CD8-positive, alpha-beta memory T cell (primary cell): ENCODE results near the gene NOD2. TPM values are rescaled to one million over a fixed set of nuclear protein-coding genes. Genes with fewer than 3 reads are reported as not detected.

Experiments used
- CTCF ChIA-PET: fragments of 350-600 bp; sonication (Branson Sonifier 250); formaldehyde crosslinking; loops from one replicate; lab custom pipeline; 2021; ENCODE audit warnings: antibody characterized with exemption; lab: Charles Lee
- POLR2A ChIA-PET: fragments of 350-600 bp; sonication (Branson Sonifier 250); formaldehyde crosslinking; loops from one replicate; lab custom pipeline; 2021; ENCODE audit warnings: antibody characterized with exemption; lab: Charles Lee
- DNase-seq, 5 donors: peaks; one replicate each; pipeline versions ENCODE4 v3.0.0 to v3.0.0-alpha.2; 2020 to 2022; ENCODE audit warnings: mixed read lengths in 1 of 5
- H3K27ac ChIP-seq: one replicate; pipeline ENCODE4 v1.7.0; 2013; ENCODE audit warnings: low read depth, mild to moderate bottlenecking, low read length, moderate library complexity
- H3K27me3 ChIP-seq: 2 replicates; pipeline ENCODE4 v1.7.0; 2013; ENCODE audit warnings: low read length, mild to moderate bottlenecking; ENCODE audit not compliant: insufficient read depth, poor library complexity, severe bottlenecking
- H3K36me3 ChIP-seq: 2 replicates; pipeline ENCODE4 v1.7.0; 2013; ENCODE audit warnings: mild to moderate bottlenecking, low read length, moderate library complexity; ENCODE audit not compliant: insufficient read depth
- H3K4me1 ChIP-seq: 2 replicates; pipeline ENCODE4 v1.7.0; 2013; ENCODE audit warnings: mild to moderate bottlenecking, low read length, moderate library complexity; ENCODE audit not compliant: insufficient read depth
- H3K4me3 ChIP-seq: 2 replicates; pipeline ENCODE4 v1.7.0; 2013; ENCODE audit warnings: mild to moderate bottlenecking, low read length
- H3K9me3 ChIP-seq: 2 replicates; pipeline ENCODE4 v1.7.0; 2013; ENCODE audit warnings: mild to moderate bottlenecking, low read length
- H3K27ac Mint-ChIP-seq, 8 donors: one replicate each; pipeline ENCODE4 v1.8.0; 2020 to 2021; ENCODE audit warnings: mixed read lengths in 8 of 8, mild to moderate bottlenecking in 6 of 8, inconsistent platforms in 3 of 8, moderate library complexity in 3 of 8
- H3K27me3 Mint-ChIP-seq, 2 donors: one replicate each; pipeline ENCODE4 v1.8.0; 2020 to 2021; ENCODE audit warnings: mixed read lengths in 2 of 2, mild to moderate bottlenecking in 1 of 2, moderate library complexity in 1 of 2
- H3K36me3 Mint-ChIP-seq, 3 donors: one replicate each; pipeline ENCODE4 v1.8.0; 2020 to 2021; ENCODE audit warnings: mixed read lengths in 3 of 3, inconsistent platforms in 1 of 3, mild to moderate bottlenecking in 1 of 3
- H3K4me1 Mint-ChIP-seq, 3 donors: one replicate each; pipeline ENCODE4 v1.8.0; 2020 to 2021; ENCODE audit warnings: mixed read lengths in 3 of 3, inconsistent platforms in 1 of 3, mild to moderate bottlenecking in 1 of 3
- H3K4me3 Mint-ChIP-seq, 7 donors: one replicate each; pipeline ENCODE4 v1.8.0; 2020 to 2021; ENCODE audit warnings: mixed read lengths in 7 of 7, mild to moderate bottlenecking in 6 of 7, moderate library complexity in 4 of 7, inconsistent platforms in 2 of 7
- H3K9me3 Mint-ChIP-seq, 5 donors: one replicate each; pipeline ENCODE4 v1.8.0; 2020 to 2022; ENCODE audit warnings: mixed read lengths in 5 of 5, mild to moderate bottlenecking in 3 of 5, moderate library complexity in 2 of 5, inconsistent platforms in 1 of 5
- polyA plus RNA-seq: library from polyadenylated mRNA; unstranded; fragments of 300-500 nt; fragmentation: Illumina TruSeq; gene quantifications from one replicate; pipeline ENCODE4 v1.2.3, GENCODE V29; 2021
- total RNA-seq, 2 experiments: library from RNA; stranded (reverse); gene quantifications; one replicate each; pipeline ENCODE4 v1.2.3, GENCODE V29; 2021

NOD2 gene
- total and polyA plus RNA-seq, 3 experiments from 2014 or later, result 1.8 to 1.9 (median 1.8) TPM

- ChIA-PET POLR2A (interaction anchor here (0.9 kb wide), 1 partner anchor 12 kb away, joined by 3 read pairs; no protein-coding TSS in a partner anchor), CTCF (interaction anchor here (1.5 to 8.9 kb wide), 7 partner anchors 8 to 649 kb away, joined by 3 to 116 read pairs (median 6); partner anchors contain the start of gene CNEP1R1)
- no peaks in the 10 kb centered on the region for H3K27me3 Mint-ChIP-seq
- peaks cover 7 to 28% (median 20%) of the 10 kb centered on the region in 5 donors for H3K9me3 Mint-ChIP-seq
- H3K9me3 ChIP-seq, result peaks cover 15% of the 10 kb centered on the region
- no peak for DNase-seq
- peak overlapping the region in 1 of 8 donors; percentile 74 for H3K27ac Mint-ChIP-seq
- no peak overlapping the region for H3K4me3 Mint-ChIP-seq
- H3K36me3 ChIP-seq, result peaks cover 57% of the 10 kb centered on the region
- H3K27me3 ChIP-seq, result no peaks in the 10 kb centered on the region
- H3K4me1 ChIP-seq, result peaks cover 24% of the 10 kb centered on the region
- peaks cover 20 to 34% (median 31%) of the 10 kb centered on the region in 3 donors for H3K4me1 Mint-ChIP-seq
- no peak overlapping the region for H3K27ac ChIP-seq
- H3K36me3 Mint-ChIP-seq, result peaks cover 45 to 94% (median 52%) of the 10 kb centered on the region in 3 donors
- no peak overlapping the region for H3K4me3 ChIP-seq
Measured at GRCh38 chr16:50673496-50674275, 19.7 kb upstream of the NOD2 start.

- H3K27ac Mint-ChIP-seq, result peak overlapping the region in 3 of 8 donors; percentile 35 to 82 (median 71)
- peak overlapping the region in 2 of 7 donors; percentile 57 to 58 for H3K4me3 Mint-ChIP-seq
- no peak for DNase-seq
- peaks cover 7 to 28% (median 20%) of the 10 kb centered on the region in 5 donors for H3K9me3 Mint-ChIP-seq
- H3K9me3 ChIP-seq, result peaks cover 15% of the 10 kb centered on the region
- no peaks in the 10 kb centered on the region for H3K27me3 ChIP-seq
- H3K4me1 Mint-ChIP-seq, result peaks cover 31 to 42% (median 41%) of the 10 kb centered on the region in 3 donors
- peaks cover 48 to 95% (median 52%) of the 10 kb centered on the region in 3 donors for H3K36me3 Mint-ChIP-seq
- H3K27ac ChIP-seq, result no peak overlapping the region
- no peak overlapping the region for H3K4me3 ChIP-seq
- peaks cover 36% of the 10 kb centered on the region for H3K4me1 ChIP-seq
- no peaks in the 10 kb centered on the region for H3K27me3 Mint-ChIP-seq
- POLR2A ChIA-PET, result interaction anchor here (0.7 to 1.1 kb wide), 2 partner anchors 9 to 72 kb away, joined by 3 read pairs; no protein-coding TSS in a partner anchor
- H3K36me3 ChIP-seq, result peaks cover 62% of the 10 kb centered on the region
- CTCF ChIA-PET, result interaction anchor here (1.0 to 8.9 kb wide), 6 partner anchors 9 to 131 kb away, joined by 3 to 116 read pairs (median 6); no protein-coding TSS in a partner anchor
Measured at GRCh38 chr16:50674831-50675230, 18.6 kb upstream of the NOD2 start.

- CTCF ChIA-PET, result interaction anchor here (1.0 to 8.9 kb wide), 5 partner anchors 9 to 130 kb away, joined by 3 to 116 read pairs (median 10); no protein-coding TSS in a partner anchor
- DNase-seq, result no peak
- Histone ChIP-seq H3K27ac (no peak overlapping the region), H3K27me3 (no peaks in the 10 kb centered on the region), H3K36me3 (peaks cover 62% of the 10 kb centered on the region), H3K9me3 (peaks cover 15% of the 10 kb centered on the region), H3K4me1 (peaks cover 43% of the 10 kb centered on the region), H3K4me3 (no peak overlapping the region)
- Mint-ChIP-seq H3K27ac (peak overlapping the region in 6 of 8 donors; percentile 28 to 90 (median 64)), H3K9me3 (peaks cover 7 to 28% (median 20%) of the 10 kb centered on the region in 5 donors), H3K27me3 (no peaks in the 10 kb centered on the region), H3K36me3 (peaks cover 48 to 93% (median 52%) of the 10 kb centered on the region in 3 donors), H3K4me1 (peaks cover 36 to 49% (median 48%) of the 10 kb centered on the region in 3 donors), H3K4me3 (peak overlapping the region in 1 of 7 donors; percentile 55)
- POLR2A ChIA-PET, result interaction anchor here (1.1 kb wide), 1 partner anchor 11 kb away, joined by 3 read pairs; no protein-coding TSS in a partner anchor
Measured at GRCh38 chr16:50675686-50676610, 17.5 kb upstream of the NOD2 start.

- Mint-ChIP-seq H3K9me3 (peaks cover 2 to 23% (median 15%) of the 10 kb centered on the region in 5 donors), H3K4me3 (peak overlapping the region in 1 of 7 donors; percentile 55), H3K4me1 (peaks cover 40 to 50% (median 50%) of the 10 kb centered on the region in 3 donors), H3K27ac (peak overlapping the region; percentile 70 to 97 (median 88)), H3K36me3 (peaks cover 41 to 88% (median 46%) of the 10 kb centered on the region in 3 donors), H3K27me3 (no peaks in the 10 kb centered on the region)
- POLR2A ChIA-PET, result no interaction called here
- H3K27me3 ChIP-seq, result no peaks in the 10 kb centered on the region
- peaks cover 13% of the 10 kb centered on the region for H3K9me3 ChIP-seq
- peaks cover 49% of the 10 kb centered on the region for H3K4me1 ChIP-seq
- peaks cover 57% of the 10 kb centered on the region for H3K36me3 ChIP-seq
- no peak overlapping the region for H3K27ac ChIP-seq
- CTCF ChIA-PET, result interaction anchor here (1.7 to 8.9 kb wide), 3 partner anchors 10 to 70 kb away, joined by 5 to 116 read pairs (median 10); no protein-coding TSS in a partner anchor
- DNase-seq, result no peak
- H3K4me3 ChIP-seq, result no peak overlapping the region
Measured at GRCh38 chr16:50676684-50677225, 16.7 kb upstream of the NOD2 start.

GRCh38 chr16:50677351-50677750 lies 16.1 kb upstream of the NOD2 start:
- ChIA-PET POLR2A (interaction anchor here (1.5 kb wide), 1 partner anchor 12 kb away, joined by 3 read pairs; no protein-coding TSS in a partner anchor), CTCF (interaction anchor here (0.8 to 8.9 kb wide), 4 partner anchors 10 to 129 kb away, joined by 3 to 116 read pairs (median 8); no protein-coding TSS in a partner anchor)
- DNase-seq, result no peak
- Histone ChIP-seq H3K4me3 (no peak overlapping the region), H3K27me3 (no peaks in the 10 kb centered on the region), H3K36me3 (peaks cover 51% of the 10 kb centered on the region), H3K9me3 (peaks cover 7% of the 10 kb centered on the region), H3K27ac (no peak overlapping the region), H3K4me1 (peaks cover 55% of the 10 kb centered on the region)
- peak overlapping the region; percentile 23 to 99 (median 92) for H3K4me3 Mint-ChIP-seq
- peak overlapping the region; percentile 70 to 97 (median 88) for H3K27ac Mint-ChIP-seq
- H3K9me3 Mint-ChIP-seq, result peaks cover 0 to 17% (median 11%) of the 10 kb centered on the region in 5 donors
- H3K4me1 Mint-ChIP-seq, result peaks cover 45 to 56% (median 56%) of the 10 kb centered on the region in 3 donors
- no peaks in the 10 kb centered on the region for H3K27me3 Mint-ChIP-seq
- H3K36me3 Mint-ChIP-seq, result peaks cover 35 to 82% (median 40%) of the 10 kb centered on the region in 3 donors

GRCh38 chr16:50678531-50678930 lies 14.9 kb upstream of the NOD2 start:
- H3K27me3 ChIP-seq, result no peaks in the 10 kb centered on the region
- POLR2A ChIA-PET, result interaction anchor here (1.5 kb wide), 1 partner anchor 13 kb away, joined by 3 read pairs; no protein-coding TSS in a partner anchor
- H3K4me3 ChIP-seq, result peak overlapping the region; percentile 89
- no peak for DNase-seq
- Mint-ChIP-seq H3K9me3 (peaks cover 0 to 10% (median 3%) of the 10 kb centered on the region in 5 donors), H3K27me3 (no peaks in the 10 kb centered on the region), H3K4me1 (peaks cover 57 to 68% (median 68%) of the 10 kb centered on the region in 3 donors), H3K36me3 (peaks cover 28 to 72% (median 32%) of the 10 kb centered on the region in 3 donors), H3K4me3 (peak overlapping the region; percentile 79 to 99 (median 93)), H3K27ac (peak overlapping the region; percentile 86 to 97 (median 90))
- H3K27ac ChIP-seq, result no peak overlapping the region
- CTCF ChIA-PET, result interaction anchor here (1.0 to 8.9 kb wide), 5 partner anchors 8 to 654 kb away, joined by 3 to 116 read pairs (median 3); partner anchors contain the start of genes CNEP1R1 and CYLD
- peaks cover 67% of the 10 kb centered on the region for H3K4me1 ChIP-seq
- H3K36me3 ChIP-seq, result peaks cover 41% of the 10 kb centered on the region
- H3K9me3 ChIP-seq, result no peaks in the 10 kb centered on the region
